ENCODE results near the gene GSX1. TPM values are rescaled to one million over a fixed set of nuclear protein-coding genes. Genes with fewer than 3 reads are reported as not detected.
"Not testable (repeated sequence)": the region's sequence is repeated elsewhere in the genome, so short reads cannot be mapped to it uniquely, and the experiment has no call there.

Gene GSX1
- total RNA-seq, 1 donor from 2014 or later, result not detected

DNA sequence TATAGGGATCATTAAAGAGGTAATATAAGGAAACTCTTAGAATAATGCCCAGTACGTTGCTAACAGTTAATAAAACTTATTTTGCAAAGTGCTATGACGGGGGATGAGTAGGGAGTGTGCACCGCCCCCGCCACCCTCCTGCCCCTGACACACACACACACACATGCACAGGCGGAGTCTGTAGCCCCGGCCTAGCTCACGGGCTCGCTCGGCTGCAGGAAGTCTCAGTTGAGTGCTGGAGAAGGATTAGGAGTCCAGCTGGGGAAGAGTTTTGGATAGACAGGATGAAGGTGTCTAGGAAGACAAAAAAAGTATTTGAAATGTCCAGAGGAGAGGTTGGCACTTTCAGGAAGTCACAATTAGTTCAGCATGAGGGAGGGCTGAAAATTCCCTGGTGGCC lies 21.5 kb downstream of the GSX1 start:
- H3K27ac Mint-ChIP-seq (ENCODE audit: unreplicated experiment), result no peak overlapping the region
- H3K4me3 Mint-ChIP-seq (ENCODE audit: unreplicated experiment), result no peak overlapping the region
- peaks cover 50% of the 10 kb centered on the region for H3K27me3 Mint-ChIP-seq (ENCODE audit: low read depth)
- TF ChIP-seq, protein P1, sequence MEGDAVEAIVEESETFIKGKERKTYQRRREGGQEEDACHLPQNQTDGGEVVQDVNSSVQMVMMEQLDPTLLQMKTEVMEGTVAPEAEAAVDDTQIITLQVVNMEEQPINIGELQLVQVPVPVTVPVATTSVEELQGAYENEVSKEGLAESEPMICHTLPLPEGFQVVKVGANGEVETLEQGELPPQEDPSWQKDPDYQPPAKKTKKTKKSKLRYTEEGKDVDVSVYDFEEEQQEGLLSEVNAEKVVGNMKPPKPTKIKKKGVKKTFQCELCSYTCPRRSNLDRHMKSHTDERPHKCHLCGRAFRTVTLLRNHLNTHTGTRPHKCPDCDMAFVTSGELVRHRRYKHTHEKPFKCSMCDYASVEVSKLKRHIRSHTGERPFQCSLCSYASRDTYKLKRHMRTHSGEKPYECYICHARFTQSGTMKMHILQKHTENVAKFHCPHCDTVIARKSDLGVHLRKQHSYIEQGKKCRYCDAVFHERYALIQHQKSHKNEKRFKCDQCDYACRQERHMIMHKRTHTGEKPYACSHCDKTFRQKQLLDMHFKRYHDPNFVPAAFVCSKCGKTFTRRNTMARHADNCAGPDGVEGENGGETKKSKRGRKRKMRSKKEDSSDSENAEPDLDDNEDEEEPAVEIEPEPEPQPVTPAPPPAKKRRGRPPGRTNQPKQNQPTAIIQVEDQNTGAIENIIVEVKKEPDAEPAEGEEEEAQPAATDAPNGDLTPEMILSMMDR (IDR thresholded peaks at IDR 0.05), result no peak
- H3K9me3 Mint-ChIP-seq (ENCODE audit: low read depth), result no peaks in the 10 kb centered on the region
- no peaks in the 10 kb centered on the region for H3K36me3 Mint-ChIP-seq (ENCODE audit: low read depth)
- DNase-seq (ENCODE audit: low spot score), result no peak
- H3K4me1 Mint-ChIP-seq (ENCODE audit: low read depth), result no peaks in the 10 kb centered on the region

DNA sequence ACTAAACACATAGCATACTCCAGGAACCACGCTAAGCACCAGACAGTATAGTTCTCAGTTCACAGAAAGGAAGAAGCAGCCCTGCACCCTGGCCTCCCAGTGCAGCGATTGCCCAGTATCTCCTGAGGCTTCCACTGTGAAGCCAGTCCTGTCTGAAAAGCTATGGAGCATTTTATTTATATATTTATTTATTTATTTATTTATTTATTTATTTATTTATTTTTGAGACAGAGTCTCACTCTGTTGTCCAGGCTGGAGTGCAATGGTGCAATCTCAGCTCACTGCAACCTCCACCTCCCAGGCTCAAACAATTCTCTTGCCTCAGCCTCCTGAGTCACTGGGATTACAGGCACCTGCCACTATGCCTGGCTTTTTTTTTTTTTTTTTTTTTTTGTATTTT lies 25.5 kb downstream of the GSX1 start:
- DNase-seq (ENCODE audit: low spot score); H3K4me1 Mint-ChIP-seq (ENCODE audit: low read depth); H3K9me3 Mint-ChIP-seq (ENCODE audit: low read depth); H3K27ac Mint-ChIP-seq (ENCODE audit: unreplicated experiment); H3K36me3 Mint-ChIP-seq (ENCODE audit: low read depth); H3K4me3 Mint-ChIP-seq (ENCODE audit: unreplicated experiment): not testable (repeated sequence)
- H3K27me3 Mint-ChIP-seq (ENCODE audit: low read depth), result peaks cover 71% of the 10 kb centered on the region

DNA sequence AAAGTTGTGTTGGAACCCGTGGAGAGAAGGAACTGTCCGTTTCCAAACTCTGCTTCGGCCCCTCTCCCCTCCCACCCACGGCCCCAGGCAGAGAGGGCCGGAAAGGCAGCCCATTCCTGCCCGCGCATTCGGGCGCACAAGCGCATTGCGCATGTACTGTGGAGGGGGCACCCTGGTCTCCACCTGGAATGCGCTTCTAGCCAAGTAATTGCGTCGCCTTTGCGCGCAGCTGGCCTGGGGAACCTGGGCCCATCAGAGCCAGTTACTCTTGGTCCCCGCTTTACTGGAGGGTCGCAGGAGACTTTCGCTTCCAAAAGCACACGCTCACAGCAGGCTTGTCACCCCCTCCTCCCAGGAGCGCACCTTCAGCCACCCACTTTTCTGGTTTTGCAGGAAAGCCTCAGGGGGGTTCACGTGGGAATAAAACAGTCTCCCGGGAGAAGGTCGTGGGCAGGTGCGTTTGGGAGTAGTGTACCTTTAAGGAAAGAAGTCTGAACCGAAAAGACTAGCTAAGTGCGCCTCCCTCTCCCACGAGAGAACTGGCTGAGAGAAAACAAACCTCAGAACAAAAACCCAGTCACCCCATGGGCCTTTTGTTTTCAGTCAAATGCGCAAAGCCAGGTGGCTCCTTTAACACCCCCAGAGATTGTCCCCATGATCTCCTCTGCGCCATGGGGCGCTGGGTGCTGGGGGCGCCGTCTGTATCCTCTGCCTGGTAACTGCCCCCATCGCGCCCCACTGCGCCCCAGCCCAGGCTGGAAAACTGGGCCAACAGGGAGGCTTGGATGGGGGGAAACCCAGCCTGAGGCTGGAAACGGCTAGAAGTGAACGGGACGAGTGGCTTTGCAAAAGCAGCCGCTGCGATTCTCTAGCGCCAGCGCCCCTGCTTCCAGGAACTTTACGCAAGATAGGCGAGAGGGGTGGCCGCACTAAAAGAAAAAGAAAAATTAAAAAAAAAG lies 28.5 kb downstream of the GSX1 start:
- TF ChIP-seq, protein P1 (IDR thresholded peaks at IDR 0.05), result no peak
- Mint-ChIP-seq H3K27me3 (ENCODE audit: low read depth) (peaks cover 71% of the 10 kb centered on the region), H3K27ac (ENCODE audit: unreplicated experiment) (no peak overlapping the region), H3K36me3 (ENCODE audit: low read depth) (no peaks in the 10 kb centered on the region), H3K9me3 (ENCODE audit: low read depth) (no peaks in the 10 kb centered on the region), H3K4me1 (ENCODE audit: low read depth) (no peaks in the 10 kb centered on the region), H3K4me3 (ENCODE audit: unreplicated experiment) (no peak overlapping the region)
- DNase-seq (ENCODE audit: low spot score), result no peak

DNA sequence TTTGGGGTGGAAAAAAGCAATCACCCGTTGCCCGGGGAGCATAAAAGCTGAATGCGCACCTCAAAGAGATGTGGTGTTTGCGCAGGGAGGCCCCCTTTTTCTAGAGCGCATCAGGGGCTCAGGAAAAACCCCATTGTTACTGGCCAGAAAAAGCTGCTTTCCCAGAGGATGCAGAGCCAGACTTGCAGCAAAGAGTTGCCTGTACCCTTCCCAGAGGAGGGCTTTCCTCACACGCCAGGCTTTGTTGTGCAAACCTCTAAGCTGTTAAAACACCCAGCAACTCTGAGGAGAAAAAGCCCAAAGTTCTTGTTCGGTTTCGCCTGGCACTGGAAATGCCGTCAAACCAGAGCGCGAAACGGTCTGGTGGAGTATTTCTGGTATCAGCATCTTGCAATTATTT lies 29.3 kb downstream of the GSX1 start:
- DNase-seq (ENCODE audit: low spot score), result no peak
- Mint-ChIP-seq H3K36me3 (ENCODE audit: low read depth) (no peaks in the 10 kb centered on the region), H3K4me3 (ENCODE audit: unreplicated experiment) (no peak overlapping the region), H3K9me3 (ENCODE audit: low read depth) (no peaks in the 10 kb centered on the region), H3K4me1 (ENCODE audit: low read depth) (no peaks in the 10 kb centered on the region), H3K27ac (ENCODE audit: unreplicated experiment) (no peak overlapping the region), H3K27me3 (ENCODE audit: low read depth) (peaks cover 68% of the 10 kb centered on the region)
- TF ChIP-seq, protein P1 (IDR thresholded peaks at IDR 0.05), result no peak

DNA sequence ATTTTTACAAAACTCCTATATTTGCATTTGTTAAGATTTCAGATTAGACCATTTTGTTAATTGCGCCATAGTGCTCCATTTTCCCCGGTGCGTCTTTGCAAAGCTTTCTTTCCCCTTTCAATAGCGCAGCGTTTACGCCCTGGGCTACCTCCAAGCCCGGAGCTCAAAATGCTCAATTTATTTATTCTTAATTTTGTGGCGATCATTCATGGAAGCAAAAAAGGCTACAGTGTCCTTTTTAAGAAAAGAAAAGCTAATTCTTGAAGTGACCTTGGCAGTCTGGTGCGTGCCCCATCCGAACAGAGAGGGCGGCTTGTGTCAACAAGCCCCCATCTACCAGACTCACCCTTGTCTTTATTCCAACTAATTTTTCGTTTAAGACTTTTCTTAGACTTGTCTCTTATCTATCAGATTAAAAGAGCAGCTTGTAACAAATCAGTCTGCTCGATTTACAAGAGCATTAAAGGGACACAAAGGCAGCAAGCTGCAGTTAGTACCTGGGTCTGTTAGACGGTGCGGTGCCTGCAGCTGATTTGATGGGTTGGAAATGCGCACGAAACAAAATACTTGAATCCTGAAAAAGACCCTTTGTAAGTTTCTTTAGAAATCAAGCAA lies 30.1 kb downstream of the GSX1 start:
- TF ChIP-seq, protein P1 (IDR thresholded peaks at IDR 0.05), result no peak
- H3K36me3 Mint-ChIP-seq (ENCODE audit: low read depth), result no peaks in the 10 kb centered on the region
- H3K9me3 Mint-ChIP-seq (ENCODE audit: low read depth), result no peaks in the 10 kb centered on the region
- no peak overlapping the region for H3K4me3 Mint-ChIP-seq (ENCODE audit: unreplicated experiment)
- peaks cover 68% of the 10 kb centered on the region for H3K27me3 Mint-ChIP-seq (ENCODE audit: low read depth)
- H3K4me1 Mint-ChIP-seq (ENCODE audit: low read depth), result no peaks in the 10 kb centered on the region
- H3K27ac Mint-ChIP-seq (ENCODE audit: unreplicated experiment), result no peak overlapping the region
- DNase-seq (ENCODE audit: low spot score), result no peak

Data from chondrocyte (in vitro differentiated cells).